SKM-1 (cell line): Measurements from ENCODE around the gene GPR108.

Source experiments
- DNase-seq: peaks from one replicate; lab custom pipeline; 2025; ENCODE audit not compliant: unreplicated experiment; lab: John Stamatoyannopoulos, UW

GPR108 gene

GRCh38 chr19:6708346-6708745 is 29.0 kb downstream of the GPR108 start:
- DNase-seq: no peak

- DNase-seq: no peak
These were observed 29.7 kb downstream of the GPR108 start for GRCh38 chr19:6707658-6708018.

- DNase-seq: no peak
These were observed 30.2 kb downstream of the GPR108 start for GRCh38 chr19:6707011-6707657.

- DNase-seq: no peak
These were observed 30.8 kb downstream of the GPR108 start for GRCh38 chr19:6706633-6706958.

GRCh38 chr19:6705931-6706632 is 31.3 kb downstream of the GPR108 start:
- no peak for DNase-seq

GRCh38 chr19:6700586-6701316 is 36.6 kb downstream of the GPR108 start:
- no peak for DNase-seq

- no peak for DNase-seq
These were observed 37.4 kb downstream of the GPR108 start for GRCh38 chr19:6699935-6700334.

GRCh38 chr19:6697291-6697690 is 40.1 kb downstream of the GPR108 start:
- no peak for DNase-seq

GRCh38 chr19:6696239-6696820 is 41.0 kb downstream of the GPR108 start:
- no peak for DNase-seq

GRCh38 chr19:6694147-6694815 is 43.1 kb downstream of the GPR108 start:
- no peak for DNase-seq

GRCh38 chr19:6693681-6694080 is 43.7 kb downstream of the GPR108 start:
- no peak for DNase-seq

- DNase-seq: no peak
These were observed 44.3 kb downstream of the GPR108 start for GRCh38 chr19:6693056-6693471.

GRCh38 chr19:6692027-6692426 is 45.4 kb downstream of the GPR108 start:
- DNase-seq: no peak

GRCh38 chr19:6691342-6691741 is 46.0 kb downstream of the GPR108 start:
- DNase-seq: no peak

- no peak for DNase-seq
These were observed 47.1 kb downstream of the GPR108 start for GRCh38 chr19:6690160-6690885.

- DNase-seq: no peak
These were observed 50.3 kb downstream of the GPR108 start for GRCh38 chr19:6687114-6687513.

- no peak for DNase-seq
These were observed 50.8 kb downstream of the GPR108 start for GRCh38 chr19:6686628-6686975.

- DNase-seq: no peak
These were observed 51.3 kb downstream of the GPR108 start for GRCh38 chr19:6685962-6686627.

- no peak for DNase-seq
These were observed 51.9 kb downstream of the GPR108 start for GRCh38 chr19:6685482-6685881.

- DNase-seq: no peak
These were observed 53.4 kb downstream of the GPR108 start for GRCh38 chr19:6683971-6684370.
